NOMO-1 treated with dmso at 0.1 percent for 144 hours (cell line): ENCODE measurements around the gene PSME3IP1.

Experiments
- DNase-seq: peaks from one replicate; lab custom pipeline; 2025; ENCODE audit not compliant: unreplicated experiment; lab: John Stamatoyannopoulos, UW

Gene PSME3IP1

GRCh38 chr16:57104706-57105105 is 81.1 kb downstream of the PSME3IP1 start:
- no peak for DNase-seq

GRCh38 chr16:57102888-57103851 is 82.7 kb downstream of the PSME3IP1 start:
- no peak for DNase-seq
